SK-N-SH treated with all-trans-retinoic acid at 6 μM for 48 hours (cell line): ENCODE results near the gene NR1H3.

Source experiments
- BACH2 ChIP-seq: fragments of 250-450 bp; sonication (Bioruptor Pico); IDR thresholded peaks from 2 replicates; pipeline ENCODE4 v1.9.0; 2021; ENCODE audit warnings: mild to moderate bottlenecking, borderline replicate concordance
- CREB5 ChIP-seq: fragments of 250-450 bp; sonication (Bioruptor Pico); IDR thresholded peaks from 2 replicates; pipeline ENCODE4 v1.5.1; 2020; ENCODE audit warnings: low read depth, mild to moderate bottlenecking, moderate library complexity
- ESRRG ChIP-seq: fragments of 250-450 bp; sonication (Bioruptor Pico); IDR thresholded peaks from 2 replicates; pipeline ENCODE4 v1.6.1; 2021; ENCODE audit warnings: mild to moderate bottlenecking
- GLIS3 ChIP-seq: fragments of 250-450 bp; sonication (Bioruptor Pico); IDR thresholded peaks from 2 replicates; pipeline ENCODE4 v1.5.0; 2020; ENCODE audit warnings: mild to moderate bottlenecking, moderate library complexity
- PATZ1 ChIP-seq: fragments of 250-450 bp; sonication (Bioruptor Pico); IDR thresholded peaks from 2 replicates; pipeline ENCODE4 v1.8.0; 2020; ENCODE audit warnings: mild to moderate bottlenecking, moderate library complexity, borderline replicate concordance
- PPARA ChIP-seq: fragments of 250-450 bp; sonication (Bioruptor Pico); IDR thresholded peaks from 2 replicates; pipeline ENCODE4 v1.5.0; 2020; ENCODE audit warnings: mild to moderate bottlenecking, borderline replicate concordance
- RARB ChIP-seq: fragments of 250-450 bp; sonication (Bioruptor Pico); IDR thresholded peaks from 2 replicates; pipeline ENCODE4 v1.8.0; 2021; ENCODE audit warnings: mild to moderate bottlenecking, moderate library complexity
- TOX ChIP-seq: fragments of 250-450 bp; sonication (Bioruptor Pico); IDR thresholded peaks from 2 replicates; pipeline ENCODE4 v1.8.0; 2021; ENCODE audit warnings: mild to moderate bottlenecking, moderate library complexity, borderline replicate concordance
- ZFP3 ChIP-seq: fragments of 250-450 bp; sonication (Bioruptor Pico); IDR thresholded peaks from 2 replicates; pipeline ENCODE4 v1.5.0; 2020; ENCODE audit warnings: mild to moderate bottlenecking, moderate library complexity
- ZFP30 ChIP-seq: fragments of 450-650 bp; formaldehyde crosslinking; IDR thresholded peaks from 2 replicates; pipeline ENCODE4 v1.5.0; 2022; ENCODE audit warnings: mild to moderate bottlenecking, moderate library complexity
- TF ChIP-seq, protein P1 (sequence below): fragments of 250-450 bp; sonication (Bioruptor Pico); IDR thresholded peaks from 2 replicates; pipeline ENCODE4 v1.8.0; 2021; ENCODE audit warnings: low read depth, mild to moderate bottlenecking, moderate library complexity, borderline replicate concordance

GRCh38 chr11:47264521-47264920 is 6.7 kb downstream of the NR1H3 start:
- TF ChIP-seq PPARA (CRISPR knock-in tag) = no peak
- TF ChIP-seq TOX (CRISPR knock-in tag) = no peak
- no peak for TF ChIP-seq PATZ1 (CRISPR knock-in tag)
- TF ChIP-seq RARB = no peak
- no peak for TF ChIP-seq ESRRG
- TF ChIP-seq GLIS3 (CRISPR knock-in tag) = no peak
- TF ChIP-seq BACH2 (CRISPR knock-in tag) = no peak
- TF ChIP-seq ZFP3 = no peak
- no peak for TF ChIP-seq CREB5 (CRISPR knock-in tag)
- TF ChIP-seq, protein P1, sequence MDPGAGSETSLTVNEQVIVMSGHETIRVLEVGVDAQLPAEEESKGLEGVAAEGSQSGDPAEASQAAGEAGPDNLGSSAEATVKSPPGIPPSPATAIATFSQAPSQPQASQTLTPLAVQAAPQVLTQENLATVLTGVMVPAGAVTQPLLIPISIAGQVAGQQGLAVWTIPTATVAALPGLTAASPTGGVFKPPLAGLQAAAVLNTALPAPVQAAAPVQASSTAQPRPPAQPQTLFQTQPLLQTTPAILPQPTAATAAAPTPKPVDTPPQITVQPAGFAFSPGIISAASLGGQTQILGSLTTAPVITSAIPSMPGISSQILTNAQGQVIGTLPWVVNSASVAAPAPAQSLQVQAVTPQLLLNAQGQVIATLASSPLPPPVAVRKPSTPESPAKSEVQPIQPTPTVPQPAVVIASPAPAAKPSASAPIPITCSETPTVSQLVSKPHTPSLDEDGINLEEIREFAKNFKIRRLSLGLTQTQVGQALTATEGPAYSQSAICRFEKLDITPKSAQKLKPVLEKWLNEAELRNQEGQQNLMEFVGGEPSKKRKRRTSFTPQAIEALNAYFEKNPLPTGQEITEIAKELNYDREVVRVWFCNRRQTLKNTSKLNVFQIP = no peak
- no peak for TF ChIP-seq ZFP30 (CRISPR knock-in tag)
